Mononuclear cell (primary cell): ENCODE data around the gene HSPA12A. TPM values are rescaled to one million over a fixed set of nuclear protein-coding genes. Genes with fewer than 3 reads are reported as not detected.
"Not testable (repeated sequence)": the region's sequence is repeated elsewhere in the genome, so short reads cannot be mapped to it uniquely, and the experiment has no call there.

ENCODE experiments used
- H3K27me3 ChIP-seq: 2 replicates; pipeline ENCODE4 v1.6.0; 2011; ENCODE audit warnings: low read length, control low read depth; ENCODE audit not compliant: insufficient read depth
- H3K4me1 ChIP-seq: 2 replicates; pipeline ENCODE4 v1.5.1; 2011; ENCODE audit warnings: mild to moderate bottlenecking, low read length, control low read depth; ENCODE audit not compliant: insufficient read depth
- H3K4me3 ChIP-seq: 2 replicates; pipeline ENCODE4 v1.5.1; 2011; ENCODE audit warnings: mild to moderate bottlenecking, low read length, moderate library complexity
- H3K9me3 ChIP-seq: 2 replicates; pipeline ENCODE4 v1.5.1; 2011; ENCODE audit warnings: low read depth, mild to moderate bottlenecking, control low read depth, low read length
- total RNA-seq: library from RNA; depleted of rRNA; stranded (reverse); fragments of >200 nt; gene quantifications from one replicate; pipeline ENCODE4 v1.2.3, GENCODE V29; 2012

HSPA12A gene
- total RNA-seq, 1 donor = under 0.01 TPM

GRCh38 chr10:116720668-116721546 lies 21.5 kb downstream of the HSPA12A start:
- Histone ChIP-seq H3K9me3 (no peaks in the 10 kb centered on the region), H3K4me3 (no peak overlapping the region), H3K4me1 (peaks cover 19% of the 10 kb centered on the region), H3K27me3 (no peaks in the 10 kb centered on the region)

DNA sequence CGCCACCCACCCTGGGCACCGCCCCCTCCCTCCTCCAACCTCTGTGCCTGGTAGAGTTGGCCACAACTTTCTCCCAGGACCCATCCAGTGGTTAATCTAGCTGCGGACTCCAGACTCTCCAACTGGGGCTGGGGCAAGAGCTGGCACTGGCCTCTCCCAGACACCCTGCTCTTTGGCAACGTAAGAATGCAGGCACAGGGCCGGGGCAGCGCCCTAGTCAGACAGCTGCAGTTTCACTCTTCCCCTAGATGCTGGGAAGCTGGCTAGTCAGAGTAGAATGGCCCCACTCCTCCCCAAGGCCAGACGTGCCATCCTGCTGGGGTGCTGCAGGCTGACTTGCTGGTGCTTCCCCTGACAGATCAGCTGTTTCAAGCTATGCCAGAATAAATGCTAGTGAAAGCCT lies 22.1 kb downstream of the HSPA12A start:
- peaks cover 19% of the 10 kb centered on the region for H3K4me1 ChIP-seq
- no peaks in the 10 kb centered on the region for H3K9me3 ChIP-seq
- no peak overlapping the region for H3K4me3 ChIP-seq
- H3K27me3 ChIP-seq = no peaks in the 10 kb centered on the region

DNA sequence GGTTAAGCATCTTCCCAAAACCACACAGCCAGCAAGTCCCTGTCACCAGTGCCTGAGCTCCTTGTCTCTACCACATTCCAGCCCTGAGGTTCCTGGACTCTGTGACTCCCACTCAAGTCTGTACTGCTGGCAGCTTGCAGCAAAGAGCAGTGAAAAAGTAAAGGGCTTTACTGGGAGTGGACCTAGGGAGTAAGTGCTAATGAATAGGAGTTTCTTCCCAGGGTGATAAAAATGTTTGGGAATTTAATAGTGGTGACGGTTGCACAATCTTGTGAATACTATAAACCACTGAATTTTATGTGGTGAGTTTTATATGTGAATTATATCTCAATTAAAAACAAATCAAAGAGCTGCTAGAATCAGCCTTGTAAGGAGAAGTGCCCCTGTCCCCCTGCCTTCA lies 22.6 kb downstream of the HSPA12A start:
- no peaks in the 10 kb centered on the region for H3K27me3 ChIP-seq

GRCh38 chr10:116718058-116718457 lies 24.3 kb downstream of the HSPA12A start:
- no peaks in the 10 kb centered on the region for H3K27me3 ChIP-seq
- peaks cover 3% of the 10 kb centered on the region for H3K4me1 ChIP-seq
- no peak overlapping the region for H3K4me3 ChIP-seq
- no peaks in the 10 kb centered on the region for H3K9me3 ChIP-seq

More for the DNA sequence above, 22.6 kb downstream of the HSPA12A start:
- peaks cover 17% of the 10 kb centered on the region for H3K4me1 ChIP-seq
- no peak overlapping the region for H3K4me3 ChIP-seq
- H3K9me3 ChIP-seq = no peaks in the 10 kb centered on the region

DNA sequence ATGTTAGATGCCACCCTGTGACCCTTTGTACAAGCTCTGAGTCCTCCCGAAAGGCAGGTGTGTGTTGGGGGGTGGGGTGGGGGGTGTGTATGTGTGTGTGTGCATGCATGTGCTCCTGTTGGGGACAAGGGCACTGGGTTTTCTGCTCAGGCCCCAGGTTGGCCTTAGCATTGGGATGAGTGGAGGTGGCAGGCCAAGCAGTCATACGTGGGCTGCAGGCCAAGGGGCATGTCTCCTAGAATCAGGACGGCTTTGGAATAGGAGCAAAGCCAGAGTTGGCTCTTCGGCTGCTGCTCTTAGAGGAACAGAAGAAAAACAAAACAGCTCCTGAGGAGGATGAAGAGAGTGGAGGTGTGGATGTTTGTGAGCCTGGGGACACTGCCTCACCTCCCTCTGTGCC lies 26.0 kb downstream of the HSPA12A start:
- no peaks in the 10 kb centered on the region for H3K27me3 ChIP-seq
- H3K4me1 ChIP-seq = no peaks in the 10 kb centered on the region
- H3K4me3 ChIP-seq = no peak overlapping the region
- no peaks in the 10 kb centered on the region for H3K9me3 ChIP-seq

GRCh38 chr10:116715839-116716377 lies 26.5 kb downstream of the HSPA12A start:
- H3K9me3 ChIP-seq = no peaks in the 10 kb centered on the region
- H3K27me3 ChIP-seq = no peaks in the 10 kb centered on the region
- H3K4me1 ChIP-seq = no peaks in the 10 kb centered on the region
- H3K4me3 ChIP-seq = no peak overlapping the region

DNA sequence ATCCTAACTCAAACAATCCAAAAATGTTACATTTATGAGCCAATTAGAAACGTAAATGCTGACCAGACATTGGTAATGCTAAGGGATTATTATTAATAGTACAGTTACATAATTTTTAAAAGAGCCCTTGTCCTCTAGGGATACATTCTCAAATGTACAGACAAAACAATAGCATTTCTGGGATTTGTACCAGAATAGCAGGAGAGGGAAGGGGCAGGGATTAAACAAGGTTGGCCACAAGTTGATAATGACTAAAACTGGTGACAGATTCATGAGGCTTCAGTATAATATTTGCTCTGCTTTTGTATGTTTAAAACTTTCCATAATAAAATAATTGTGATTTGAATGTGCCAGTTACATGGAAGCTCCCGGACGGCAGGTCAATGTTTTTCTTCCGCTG lies 27.0 kb downstream of the HSPA12A start:
- Histone ChIP-seq H3K4me1 (no peaks in the 10 kb centered on the region), H3K9me3 (no peaks in the 10 kb centered on the region), H3K4me3 (no peak overlapping the region), H3K27me3 (no peaks in the 10 kb centered on the region)

GRCh38 chr10:116713846-116714245 lies 28.5 kb downstream of the HSPA12A start:
- H3K9me3 ChIP-seq = no peaks in the 10 kb centered on the region
- no peaks in the 10 kb centered on the region for H3K4me1 ChIP-seq
- H3K27me3 ChIP-seq = no peaks in the 10 kb centered on the region
- no peak overlapping the region for H3K4me3 ChIP-seq

- no peaks in the 10 kb centered on the region for H3K4me1 ChIP-seq
- no peaks in the 10 kb centered on the region for H3K9me3 ChIP-seq
- H3K4me3 ChIP-seq = no peak overlapping the region
- no peaks in the 10 kb centered on the region for H3K27me3 ChIP-seq
These were observed 29.3 kb downstream of the HSPA12A start for GRCh38 chr10:116712989-116713543.

DNA sequence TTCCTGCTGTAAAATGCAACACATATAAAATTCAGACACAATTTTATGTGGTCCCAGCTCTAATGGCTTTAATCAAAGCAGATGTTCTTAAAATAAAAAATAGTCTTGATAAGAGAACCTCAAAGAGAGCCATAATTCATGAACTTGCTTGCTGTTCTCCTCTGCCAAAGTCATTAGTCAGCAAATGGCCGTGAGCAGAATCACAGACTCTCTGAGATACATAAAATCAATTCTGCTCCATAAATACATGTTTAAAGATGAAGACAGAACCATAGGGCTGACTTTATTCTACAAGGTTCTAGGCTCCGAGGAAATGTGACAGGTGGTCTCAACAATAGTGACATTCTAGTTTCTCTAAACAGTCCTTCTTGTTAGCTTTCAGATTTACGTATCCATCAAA lies 29.8 kb downstream of the HSPA12A start:
- no peaks in the 10 kb centered on the region for H3K9me3 ChIP-seq
- no peak overlapping the region for H3K4me3 ChIP-seq
- no peaks in the 10 kb centered on the region for H3K27me3 ChIP-seq
- H3K4me1 ChIP-seq = no peaks in the 10 kb centered on the region

DNA sequence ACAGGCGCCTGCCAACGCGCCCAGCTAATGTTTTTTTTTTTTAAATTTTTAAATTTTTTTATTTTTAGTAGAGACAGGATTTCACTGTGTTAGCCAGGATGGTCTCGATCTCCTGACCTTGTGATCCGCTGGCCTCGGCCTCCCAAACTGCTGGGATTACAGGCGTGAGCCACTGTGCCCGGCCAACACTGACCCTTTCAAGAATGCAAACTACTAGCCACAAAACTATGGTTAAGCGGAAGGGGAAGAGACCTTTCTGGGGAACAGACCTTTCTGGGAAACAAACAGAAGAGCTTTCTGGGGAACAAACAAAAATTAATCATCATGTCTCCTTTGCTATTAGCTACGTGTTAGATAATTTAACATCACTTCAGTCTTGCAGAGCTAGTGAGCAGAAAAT lies 30.6 kb downstream of the HSPA12A start:
- H3K4me3 ChIP-seq, H3K27me3 ChIP-seq, H3K9me3 ChIP-seq, H3K4me1 ChIP-seq: not testable (repeated sequence)

DNA sequence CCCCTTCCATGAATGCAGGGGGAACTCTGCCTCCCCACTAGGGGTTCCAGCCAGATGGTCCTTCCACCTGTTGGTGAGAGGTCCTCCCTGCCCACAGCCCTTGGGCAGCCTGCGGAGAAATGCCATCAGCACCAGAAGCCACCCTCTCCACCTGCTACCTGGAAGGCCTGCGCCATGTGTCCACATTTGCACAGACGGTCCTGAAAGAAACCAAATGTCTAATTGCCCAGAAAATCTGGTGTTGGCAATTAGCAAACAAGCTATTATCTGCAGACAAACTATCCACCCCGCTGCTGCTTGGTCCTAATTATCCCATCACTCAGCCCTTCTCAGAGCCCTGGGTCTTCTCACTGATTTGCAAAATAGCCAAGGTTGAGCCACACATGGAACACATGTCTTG lies 32.3 kb downstream of the HSPA12A start:
- H3K4me3 ChIP-seq = no peak overlapping the region
- no peaks in the 10 kb centered on the region for H3K9me3 ChIP-seq
- H3K4me1 ChIP-seq = no peaks in the 10 kb centered on the region
- no peaks in the 10 kb centered on the region for H3K27me3 ChIP-seq

GRCh38 chr10:116708877-116709276 lies 33.5 kb downstream of the HSPA12A start:
- no peaks in the 10 kb centered on the region for H3K27me3 ChIP-seq
- no peak overlapping the region for H3K4me3 ChIP-seq
- no peaks in the 10 kb centered on the region for H3K9me3 ChIP-seq
- H3K4me1 ChIP-seq = no peaks in the 10 kb centered on the region

- no peak overlapping the region for H3K4me3 ChIP-seq
- H3K9me3 ChIP-seq = no peaks in the 10 kb centered on the region
These were observed 34.0 kb downstream of the HSPA12A start for GRCh38 chr10:116708391-116708821.

GRCh38 chr10:116707981-116708380 lies 34.4 kb downstream of the HSPA12A start:
- H3K9me3 ChIP-seq = no peaks in the 10 kb centered on the region
- H3K27me3 ChIP-seq = no peaks in the 10 kb centered on the region
- no peaks in the 10 kb centered on the region for H3K4me1 ChIP-seq
- no peak overlapping the region for H3K4me3 ChIP-seq

More at GRCh38 chr10:116708391-116708821, 34.0 kb downstream of the HSPA12A start:
- H3K4me1 ChIP-seq = no peaks in the 10 kb centered on the region
- no peaks in the 10 kb centered on the region for H3K27me3 ChIP-seq
